Fibroblast of the aortic adventitia (primary cell): ENCODE data around the gene NAGLU. TPM values are rescaled to one million over a fixed set of nuclear protein-coding genes. Genes with fewer than 3 reads are reported as not detected.

Experiments
- DNase-seq: peaks from one replicate; pipeline ENCODE4 v3.0.0-alpha.2; 2010; ENCODE audit warnings: low read depth
- H3K4me3 ChIP-seq: 2 replicates; pipeline ENCODE4 v1.5.1; 2011; ENCODE audit warnings: low read depth, mild to moderate bottlenecking, control low read depth, low read length, moderate library complexity
- CTCF ChIP-seq: IDR thresholded peaks from 2 replicates; pipeline ENCODE4 v1.5.1; 2011; ENCODE audit warnings: mild to moderate bottlenecking, low read length, control low read depth, inconsistent platforms; ENCODE audit not compliant: insufficient read depth
- total RNA-seq: library from RNA; depleted of rRNA; stranded (reverse); fragments of >200 nt; gene quantifications from 2 replicates; pipeline ENCODE4 v1.2.3, GENCODE V29; 2012; ENCODE audit warnings: low replicate concordance

NAGLU gene
- total RNA-seq, 1 donor = 41.8 TPM

DNA sequence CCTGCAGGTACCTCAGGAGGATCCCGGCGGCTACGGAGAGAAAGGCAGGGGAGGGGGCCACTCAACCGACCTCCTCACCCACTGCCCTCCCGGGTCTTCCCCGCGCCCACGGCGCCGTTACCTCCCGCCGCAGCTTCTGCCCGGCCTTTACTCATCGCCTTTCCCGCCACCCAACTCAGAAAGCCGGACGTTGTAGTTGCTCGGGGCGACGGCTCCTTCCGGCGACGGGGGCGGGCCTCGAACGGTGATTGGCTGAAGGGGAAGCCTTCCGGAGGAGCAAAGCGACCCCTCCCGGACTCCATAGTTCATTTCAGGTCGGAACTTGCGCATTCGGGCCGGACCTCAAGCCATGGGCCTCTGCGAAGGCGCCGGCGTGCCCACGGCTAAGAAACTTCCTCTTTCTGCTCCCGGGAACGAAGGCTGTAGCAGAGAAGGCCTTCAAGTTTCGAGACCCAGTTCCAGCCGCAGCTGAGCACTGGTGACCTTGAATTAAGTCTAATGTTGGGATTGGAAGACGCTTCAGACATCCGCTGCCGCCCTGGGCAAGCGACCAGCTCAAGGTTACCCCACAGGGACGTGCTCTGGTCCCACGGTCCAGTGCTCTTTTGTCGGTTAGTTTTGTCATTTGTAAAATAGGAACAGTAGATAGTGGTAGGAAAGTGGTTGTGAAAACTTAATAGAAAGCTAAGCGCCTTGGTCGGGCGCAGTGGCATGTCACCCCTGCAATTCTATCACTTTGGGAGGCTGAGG lies 41.7 kb downstream of the NAGLU start, which contains the start of gene PSMC3IP:
Gene PSMC3IP (minus strand): TSS at position 198 of the 750 bp plus-strand sequence. CDS start 43 bp downstream, at position 155.
- TF ChIP-seq CTCF = peak; percentile 42
- H3K4me3 ChIP-seq = peak within 1 kb of the TSS; percentile 75
- DNase-seq = peak; percentile 93

DNA sequence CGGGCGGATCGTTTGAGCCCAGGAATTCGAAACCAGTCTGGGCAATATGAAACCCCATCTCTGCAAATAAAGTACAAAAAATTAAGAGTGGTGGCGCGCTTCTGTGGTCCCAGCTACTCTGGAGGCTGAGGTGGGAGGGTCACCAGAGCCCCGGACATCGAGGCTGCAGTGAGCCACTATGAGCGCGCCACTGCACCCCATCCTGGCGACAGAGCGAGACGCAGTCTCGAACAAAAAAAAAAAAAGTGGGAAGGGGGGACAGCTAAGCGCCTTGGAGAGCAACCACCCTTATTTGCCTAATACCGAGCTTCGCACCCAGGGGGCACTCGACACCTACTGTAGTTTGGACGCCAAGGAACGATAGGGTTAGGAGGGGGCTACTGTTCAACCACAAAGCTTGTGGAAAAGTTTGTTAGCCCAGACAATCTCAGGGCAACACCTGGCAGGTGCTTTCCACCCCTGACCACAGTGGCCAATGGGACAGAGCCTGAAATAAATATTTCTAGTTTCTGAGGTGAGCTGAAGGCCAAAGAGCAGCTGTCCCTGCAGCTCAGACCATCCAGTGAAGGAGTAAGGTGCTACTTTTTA lies 42.3 kb downstream of the NAGLU start:
- TF ChIP-seq CTCF = peak; percentile 79
- peak; percentile 77 for DNase-seq
- peak overlapping the region; percentile 75 for H3K4me3 ChIP-seq

DNA sequence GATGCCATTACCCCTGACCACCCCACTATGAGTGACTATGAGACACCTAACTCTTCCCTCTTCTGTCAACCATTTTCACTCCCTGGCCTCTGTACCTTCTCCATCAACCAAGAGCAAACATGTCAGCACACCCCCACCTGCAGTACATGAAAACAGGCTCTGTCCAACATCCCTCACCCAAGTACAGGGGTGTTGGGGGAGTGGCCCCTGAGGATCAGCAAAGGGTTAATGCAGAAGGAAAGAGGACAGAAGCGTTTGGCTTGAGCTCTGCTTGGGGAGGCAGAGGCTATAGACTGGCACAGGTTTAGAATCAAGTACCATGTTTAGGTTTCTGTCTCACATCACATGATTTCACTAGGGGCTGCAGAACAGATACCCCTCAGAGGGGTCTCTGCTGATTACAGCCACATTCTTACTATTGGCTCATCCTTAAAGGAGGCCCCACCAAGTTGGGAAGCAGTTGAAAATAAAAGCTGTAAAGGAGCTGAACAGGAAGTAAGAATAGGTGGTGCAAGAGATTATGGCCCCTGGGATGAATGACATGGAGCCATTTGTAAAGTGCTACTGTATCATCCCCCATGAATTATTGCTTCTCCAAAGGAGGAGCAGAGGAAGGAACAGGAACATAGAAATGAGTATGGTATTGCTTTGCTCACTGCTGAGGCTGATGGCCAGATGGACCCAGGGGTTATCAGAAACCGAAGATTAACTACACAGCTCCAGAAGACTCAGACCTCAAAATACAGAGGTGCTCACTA lies 43.9 kb downstream of the NAGLU start:
- DNase-seq = no peak
- TF ChIP-seq CTCF = no peak
- no peak overlapping the region for H3K4me3 ChIP-seq

- no peak for TF ChIP-seq CTCF
- no peak for DNase-seq
- H3K4me3 ChIP-seq = no peak overlapping the region
These were observed 45.8 kb downstream of the NAGLU start for GRCh38 chr17:42581744-42582270.

- no peak for TF ChIP-seq CTCF
- no peak overlapping the region for H3K4me3 ChIP-seq
- no peak for DNase-seq
These were observed 48.8 kb downstream of the NAGLU start for GRCh38 chr17:42584880-42585279.

- no peak for DNase-seq
- no peak overlapping the region for H3K4me3 ChIP-seq
- TF ChIP-seq CTCF = no peak
These were observed 49.3 kb downstream of the NAGLU start for GRCh38 chr17:42585353-42585752.
